Medulla oblongata (tissue), 1 donor: ENCODE measurements around the gene IL13RA2.

Experiments
- DNase-seq: peaks from one replicate; pipeline ENCODE4 v3.0.0-alpha.2; 2015; ENCODE audit errors: extremely low spot score

IL13RA2 gene, protein sequence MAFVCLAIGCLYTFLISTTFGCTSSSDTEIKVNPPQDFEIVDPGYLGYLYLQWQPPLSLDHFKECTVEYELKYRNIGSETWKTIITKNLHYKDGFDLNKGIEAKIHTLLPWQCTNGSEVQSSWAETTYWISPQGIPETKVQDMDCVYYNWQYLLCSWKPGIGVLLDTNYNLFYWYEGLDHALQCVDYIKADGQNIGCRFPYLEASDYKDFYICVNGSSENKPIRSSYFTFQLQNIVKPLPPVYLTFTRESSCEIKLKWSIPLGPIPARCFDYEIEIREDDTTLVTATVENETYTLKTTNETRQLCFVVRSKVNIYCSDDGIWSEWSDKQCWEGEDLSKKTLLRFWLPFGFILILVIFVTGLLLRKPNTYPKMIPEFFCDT

DNA sequence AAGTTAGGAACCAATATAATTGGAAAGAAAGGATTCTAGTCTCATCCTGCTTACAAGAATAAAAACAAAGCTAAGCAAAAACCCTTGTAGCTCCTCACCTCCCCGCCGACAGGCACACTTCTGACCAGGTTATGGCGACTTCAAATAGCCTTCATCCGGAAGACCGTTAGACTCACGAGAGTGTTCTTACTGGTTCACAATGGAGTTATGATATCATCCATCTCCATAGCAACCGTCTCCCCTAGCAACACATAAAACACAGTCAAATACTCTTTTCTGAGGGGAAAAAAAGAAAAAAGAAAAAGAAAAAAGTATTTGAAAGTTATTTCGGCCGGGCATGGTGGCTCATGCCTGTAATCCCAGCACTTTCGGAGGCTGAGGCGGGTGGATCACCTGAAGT is at the start of gene IL13RA2:
Gene IL13RA2 (minus strand): TSS at position 162 of the 400 bp plus-strand sequence. CDS start 347 bp downstream, outside the sequence.
- DNase-seq: no peak

DNA sequence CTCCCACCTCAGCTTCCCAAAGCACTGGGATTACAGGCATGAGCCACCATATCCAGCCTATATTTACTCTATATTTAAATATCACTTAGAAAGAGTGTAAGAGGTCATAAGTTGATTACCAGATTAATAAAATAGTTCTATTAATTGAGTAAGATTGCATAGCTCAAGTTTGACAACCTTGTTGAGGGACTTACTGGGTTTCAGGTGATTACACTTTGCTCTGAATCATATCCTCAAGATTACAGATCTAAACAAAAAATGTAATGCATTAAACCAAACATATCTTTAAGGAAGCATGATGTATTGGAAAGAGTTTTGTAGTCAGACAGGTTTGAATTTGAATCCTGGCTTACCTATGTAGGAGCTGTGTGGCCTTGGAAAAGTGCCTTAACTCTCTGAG is 47.9 kb upstream of the IL13RA2 start:
- no peak for DNase-seq

DNA sequence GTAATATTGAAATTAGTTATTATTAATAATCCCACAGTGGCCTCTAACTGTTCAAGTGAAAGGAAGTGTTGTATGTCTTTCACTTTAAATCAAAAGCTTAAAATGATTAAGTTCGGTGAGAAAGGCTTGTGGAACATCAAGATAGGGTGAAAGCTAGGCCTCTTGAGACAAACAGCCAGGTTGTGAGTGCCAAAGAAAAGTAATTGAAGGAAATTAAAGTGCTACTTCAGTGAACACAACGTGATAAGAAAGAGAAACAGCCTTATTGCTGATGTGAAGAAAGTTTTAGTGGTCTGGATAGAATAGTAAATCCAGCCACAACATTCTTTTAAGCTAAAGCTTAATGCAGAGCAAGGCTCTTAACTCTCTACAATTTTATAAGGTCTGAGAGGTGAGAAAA is 42.6 kb upstream of the IL13RA2 start:
- DNase-seq: no peak

DNA sequence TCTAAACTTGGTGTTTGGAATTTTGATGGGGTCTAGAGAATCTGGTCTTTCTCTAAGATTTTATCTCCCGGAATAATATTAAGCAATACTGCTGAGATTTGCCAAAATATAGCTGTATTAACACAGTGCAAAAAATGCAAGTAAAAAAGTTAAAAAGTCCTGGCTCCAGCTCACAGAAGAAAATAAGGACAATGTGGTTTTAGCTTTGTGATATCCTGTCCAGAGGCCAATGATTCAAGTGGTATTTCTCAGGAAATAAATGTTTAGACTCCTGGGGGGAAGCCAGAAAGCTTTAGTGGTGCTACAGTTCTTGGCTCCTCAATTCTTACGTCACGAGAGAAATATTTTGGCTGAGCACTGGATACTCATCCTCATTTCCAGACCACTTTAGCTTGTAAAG is 40.9 kb upstream of the IL13RA2 start:
- DNase-seq: peak; percentile 1

DNA sequence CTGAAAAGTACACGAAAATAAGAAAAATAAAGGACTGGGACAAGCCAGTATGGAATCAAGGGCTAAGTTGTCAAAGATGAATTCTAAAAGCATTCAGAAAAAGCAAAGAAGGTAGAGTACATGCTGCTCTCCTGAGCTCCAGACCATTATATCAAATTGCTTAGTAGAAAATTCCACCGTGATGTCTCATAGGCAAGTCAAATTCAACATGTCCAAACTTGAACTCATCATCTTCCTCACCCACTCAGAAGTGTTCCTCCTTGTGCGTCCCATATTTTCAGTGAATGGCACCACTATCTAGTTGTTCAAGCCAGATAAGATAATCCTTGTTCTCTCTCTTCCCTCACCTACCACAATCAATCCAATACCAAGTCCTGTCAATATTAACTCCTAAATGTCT is 37.5 kb upstream of the IL13RA2 start:
- DNase-seq: no peak

DNA sequence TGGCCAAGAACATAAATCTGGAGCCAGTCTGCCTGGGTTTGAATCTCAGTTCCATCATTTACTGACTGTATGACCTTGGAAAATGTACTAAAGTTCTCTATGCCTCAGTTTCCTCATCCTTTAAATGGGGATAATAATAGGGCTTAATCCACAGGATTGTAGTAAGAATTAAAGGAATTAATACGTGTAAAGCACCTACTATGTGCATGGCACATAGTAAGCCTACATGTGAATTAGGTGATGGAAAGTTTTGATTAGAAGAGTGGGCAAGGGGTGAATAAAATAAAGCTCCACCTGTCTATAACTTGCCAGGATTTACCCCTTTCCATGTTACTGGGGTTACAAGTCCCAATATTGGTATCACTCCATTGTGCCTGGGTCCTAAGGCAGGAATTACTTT is 35.8 kb upstream of the IL13RA2 start:
- DNase-seq: no peak

DNA sequence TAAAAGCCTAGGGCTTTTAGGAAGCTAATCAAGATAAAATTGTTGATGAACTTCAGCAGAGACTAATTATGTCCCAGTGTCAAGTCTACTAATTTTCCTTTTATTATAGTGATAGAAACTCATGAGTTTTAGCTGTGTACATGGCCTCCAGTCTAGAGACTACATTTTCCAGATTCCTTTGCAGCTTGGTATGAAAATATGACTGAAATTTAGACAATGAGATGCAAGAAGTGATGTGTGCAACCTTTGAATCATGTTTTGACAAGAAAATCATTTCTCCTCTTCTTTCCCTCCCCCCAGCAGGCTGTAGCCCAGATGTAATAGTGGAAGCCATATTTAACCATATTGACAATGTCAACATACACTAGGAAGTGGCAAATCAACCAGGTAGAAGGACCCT is 30.3 kb upstream of the IL13RA2 start:
- no peak for DNase-seq

DNA sequence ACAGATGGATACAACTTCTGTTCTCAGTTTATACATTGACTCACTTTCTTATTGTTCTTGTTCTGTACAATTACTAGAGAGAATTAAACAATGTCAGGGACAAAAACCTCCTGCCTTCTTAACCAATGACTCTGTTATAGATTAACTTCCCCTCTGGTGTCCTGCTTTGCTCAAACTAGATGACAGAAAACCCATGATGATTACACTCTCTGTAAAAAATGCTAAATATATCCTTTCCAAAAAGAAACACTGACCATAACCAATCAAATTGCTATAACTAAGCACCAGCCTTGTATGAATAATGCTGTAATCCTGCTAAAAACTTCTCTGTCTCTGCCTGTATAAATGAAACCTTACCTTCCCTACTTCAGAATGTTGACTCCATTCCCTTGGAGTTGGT is 29.8 kb upstream of the IL13RA2 start:
- no peak for DNase-seq

DNA sequence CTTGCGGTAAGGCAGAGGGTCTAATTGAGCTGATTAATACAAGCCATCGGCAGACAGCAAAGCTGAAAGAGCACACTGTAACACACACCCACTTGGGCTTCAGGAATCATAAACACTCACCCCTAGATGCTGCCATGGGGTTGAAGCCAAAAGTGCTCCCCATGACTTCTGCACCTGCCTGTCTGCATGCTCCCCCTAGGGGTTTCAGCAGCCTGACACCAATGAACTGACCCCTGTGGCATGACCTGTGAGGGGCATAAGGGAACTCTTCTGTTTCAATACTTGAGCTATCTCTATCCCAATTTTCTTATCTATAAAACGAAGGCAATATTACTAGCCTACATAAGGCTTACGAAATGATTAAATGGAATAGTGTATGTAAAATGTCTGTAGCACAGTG is 23.0 kb upstream of the IL13RA2 start:
- DNase-seq: no peak

DNA sequence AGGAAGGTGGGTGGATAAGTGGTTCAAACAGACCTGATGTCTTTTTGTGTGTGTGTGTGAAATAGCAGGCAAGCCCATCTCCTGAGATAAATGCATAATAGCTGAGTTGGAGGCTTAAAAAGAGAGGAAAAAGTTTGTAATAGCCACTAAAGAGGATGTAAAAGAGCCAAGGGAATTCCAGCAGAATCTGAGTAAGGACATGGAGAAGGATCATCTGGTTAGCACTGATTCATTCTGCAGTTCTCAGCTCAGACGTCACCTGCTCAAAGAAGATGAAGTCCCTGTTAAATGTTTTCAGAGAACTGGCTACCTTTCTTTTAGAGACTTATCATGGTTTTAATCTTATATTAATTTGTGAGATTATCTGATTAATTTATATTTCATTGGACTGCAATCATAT is 21.0 kb upstream of the IL13RA2 start:
- no peak for DNase-seq

DNA sequence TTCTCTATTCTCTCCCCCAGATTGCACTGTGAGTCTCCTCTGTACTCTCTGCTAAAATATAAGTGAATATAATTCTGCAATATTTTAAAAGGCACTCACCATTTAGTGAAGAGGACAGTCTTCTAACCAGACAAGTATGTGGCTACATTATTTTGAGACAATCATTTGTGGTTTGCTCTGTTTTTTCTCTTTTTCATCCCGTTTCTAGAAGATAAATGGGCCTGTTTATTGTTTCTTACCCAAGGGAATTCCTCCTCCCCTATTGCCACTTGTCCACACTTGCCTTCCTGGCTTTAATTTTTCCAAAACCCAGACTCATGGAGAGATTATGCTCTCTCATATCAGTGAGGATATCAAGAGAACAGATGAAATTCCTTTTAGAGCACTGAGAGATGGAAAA is 18.6 kb upstream of the IL13RA2 start:
- no peak for DNase-seq

DNA sequence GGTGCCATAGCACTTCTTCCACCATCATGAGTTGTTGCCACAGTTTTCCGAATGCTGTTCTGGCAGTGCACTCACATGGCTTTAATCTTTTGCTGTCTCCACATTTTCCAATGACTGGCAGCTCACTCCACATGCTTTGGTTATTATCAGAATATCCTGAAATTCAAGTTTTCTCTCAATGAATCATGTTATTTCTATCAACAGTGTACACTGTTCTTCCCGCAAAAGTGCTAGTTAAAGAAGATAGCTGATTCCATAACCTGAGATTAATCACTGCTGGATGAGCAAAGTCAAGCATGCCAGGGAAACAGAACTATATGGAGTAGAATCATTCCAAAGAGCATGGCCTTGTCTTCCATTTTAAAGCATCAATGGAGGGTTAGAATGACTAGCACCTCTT is 14.6 kb upstream of the IL13RA2 start:
- no peak for DNase-seq

DNA sequence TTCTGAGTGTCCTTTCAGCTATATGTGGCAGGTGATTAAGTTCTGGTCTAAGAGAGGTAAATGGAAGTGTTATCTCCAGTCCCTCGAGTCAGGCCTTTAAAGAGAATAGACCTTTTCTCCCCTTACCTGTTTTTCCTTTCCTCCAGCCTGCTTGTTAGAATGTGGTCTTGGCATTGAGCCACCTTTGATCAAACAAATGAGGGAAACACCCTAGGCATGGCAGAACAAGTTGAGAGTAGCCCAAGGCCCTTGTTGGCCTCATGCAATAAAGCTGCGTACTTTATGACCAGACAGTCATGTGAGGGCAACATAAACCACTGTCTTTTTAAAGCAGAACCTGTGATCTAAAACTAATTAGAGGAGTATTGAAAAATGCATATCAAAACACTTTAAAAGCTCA is 13.2 kb upstream of the IL13RA2 start:
- no peak for DNase-seq

DNA sequence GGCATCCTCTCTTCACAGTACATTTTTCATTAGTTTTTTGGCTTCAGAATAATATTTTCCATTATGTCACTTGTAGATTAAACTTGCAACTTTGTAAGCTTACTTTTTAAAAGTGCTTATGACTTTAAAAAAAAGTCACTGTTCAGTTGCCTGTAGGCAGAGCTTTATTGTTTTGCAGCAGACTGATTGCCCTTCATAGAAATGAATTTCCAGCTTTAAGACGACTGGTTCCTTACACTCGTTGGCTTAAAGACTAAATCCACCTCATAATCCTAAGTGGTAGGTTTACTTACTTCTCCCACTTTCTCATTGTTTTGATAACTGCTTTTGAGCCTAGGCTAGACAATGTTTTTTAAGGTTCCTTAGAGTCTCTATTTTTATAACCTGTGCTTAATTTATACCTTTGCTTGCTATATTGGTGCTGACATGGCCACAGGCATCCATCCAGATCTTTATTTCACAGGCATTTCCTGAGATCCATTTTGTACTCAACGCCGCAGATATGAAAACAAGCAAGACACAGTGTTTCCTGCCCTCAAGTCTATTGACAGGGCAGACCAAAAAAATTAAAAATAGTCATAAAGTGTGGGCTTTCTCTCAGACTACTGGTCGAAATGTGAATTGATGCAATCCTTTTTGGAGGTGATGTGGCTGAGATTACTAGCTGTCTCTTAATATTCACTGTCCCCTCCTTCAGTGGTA is 12.6 kb upstream of the IL13RA2 start:
- no peak for DNase-seq

DNA sequence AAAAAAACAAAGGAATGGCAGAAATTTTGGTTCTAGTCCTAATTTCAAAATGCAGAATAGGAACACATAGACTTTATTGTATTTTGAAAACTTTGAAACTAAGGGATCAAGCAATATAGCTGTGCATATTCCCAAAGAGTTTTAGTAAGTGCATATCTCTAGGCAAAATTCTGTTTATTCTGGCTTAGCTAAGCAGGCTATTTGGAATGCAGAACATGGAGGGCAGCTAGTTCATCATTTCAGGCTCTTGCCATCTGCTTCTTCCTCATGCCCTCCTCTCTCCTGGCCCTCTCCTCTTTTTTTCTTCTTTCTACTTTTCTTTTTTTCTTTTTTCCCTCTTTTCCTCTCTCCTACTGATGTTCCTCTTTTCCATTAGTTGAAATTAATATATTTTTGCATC is 12.0 kb upstream of the IL13RA2 start:
- DNase-seq: no peak

DNA sequence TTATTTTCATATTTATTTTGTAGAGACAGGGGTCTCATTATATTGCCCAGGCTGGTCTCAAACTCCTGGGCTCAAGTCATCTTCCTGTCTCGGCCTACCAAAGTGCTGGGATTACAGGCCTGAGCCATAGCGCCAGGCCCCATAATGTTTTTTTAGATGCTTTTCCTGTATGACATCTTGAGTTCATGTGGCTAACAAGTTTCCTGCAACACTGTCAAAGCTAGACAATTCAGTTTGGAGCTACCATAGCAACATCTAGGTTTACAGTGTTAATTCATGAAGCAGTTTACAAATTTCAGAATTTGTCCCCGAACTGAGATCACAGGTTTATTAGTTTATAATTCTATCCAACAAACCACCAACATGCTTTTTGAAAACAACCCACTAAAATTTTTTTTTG is 6.4 kb upstream of the IL13RA2 start:
- DNase-seq: no peak

DNA sequence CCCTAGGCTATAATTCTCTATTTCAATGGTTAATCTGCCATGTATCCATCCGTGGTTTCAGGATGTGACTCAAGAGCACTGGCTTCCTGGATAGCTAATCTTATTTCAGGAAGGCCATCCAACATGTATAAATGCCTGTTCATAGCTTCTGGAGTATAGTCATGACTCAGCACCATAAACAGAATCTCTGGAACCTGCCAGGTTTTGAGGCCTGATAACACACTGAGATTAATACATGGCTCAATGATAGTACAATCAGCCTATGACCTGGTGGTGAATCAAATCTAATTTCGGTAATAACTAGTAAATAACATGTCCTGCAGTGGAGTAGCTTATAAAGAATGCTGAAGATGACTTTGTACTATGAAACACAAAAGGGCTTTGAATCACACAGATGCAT is 5.7 kb upstream of the IL13RA2 start:
- DNase-seq: no peak

DNA sequence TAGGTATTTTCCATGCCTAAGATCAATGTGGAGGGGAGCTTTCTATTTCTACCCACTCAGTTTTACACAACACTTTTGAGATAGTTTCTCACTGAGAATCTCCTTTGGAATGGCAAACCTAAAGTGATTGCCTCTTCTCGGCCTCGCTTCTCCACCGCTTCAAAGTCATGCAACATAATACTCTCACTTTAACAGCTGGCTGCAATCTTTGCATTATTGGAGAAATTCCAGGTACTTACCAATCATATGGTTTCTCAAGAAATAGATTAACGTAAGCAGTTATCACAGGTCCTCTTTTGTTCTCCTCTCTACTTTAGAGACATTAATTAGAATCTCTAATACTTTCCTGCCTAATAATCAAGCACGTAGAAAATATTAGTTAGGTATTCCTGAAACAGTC is 3.7 kb upstream of the IL13RA2 start:
- DNase-seq: no peak

DNA sequence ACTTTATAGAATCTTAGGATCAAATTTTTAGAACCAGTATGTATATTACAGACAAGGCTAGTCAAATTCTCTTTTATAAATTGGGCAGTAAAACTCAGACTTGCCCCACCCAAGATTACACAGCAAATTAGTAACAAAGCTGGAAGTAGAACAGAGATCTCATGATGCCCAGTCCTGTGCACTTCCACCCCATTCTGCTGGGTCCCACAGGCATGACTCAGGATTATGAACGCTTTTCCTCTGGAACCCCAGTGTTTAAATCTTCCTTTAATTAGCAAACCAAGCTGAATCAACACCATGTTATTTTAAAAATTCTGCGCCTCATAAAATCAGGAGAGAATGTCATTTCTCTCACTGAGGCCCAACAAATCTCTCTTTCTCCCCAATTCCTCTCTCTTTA is 1.5 kb upstream of the IL13RA2 start:
- DNase-seq: no peak

DNA sequence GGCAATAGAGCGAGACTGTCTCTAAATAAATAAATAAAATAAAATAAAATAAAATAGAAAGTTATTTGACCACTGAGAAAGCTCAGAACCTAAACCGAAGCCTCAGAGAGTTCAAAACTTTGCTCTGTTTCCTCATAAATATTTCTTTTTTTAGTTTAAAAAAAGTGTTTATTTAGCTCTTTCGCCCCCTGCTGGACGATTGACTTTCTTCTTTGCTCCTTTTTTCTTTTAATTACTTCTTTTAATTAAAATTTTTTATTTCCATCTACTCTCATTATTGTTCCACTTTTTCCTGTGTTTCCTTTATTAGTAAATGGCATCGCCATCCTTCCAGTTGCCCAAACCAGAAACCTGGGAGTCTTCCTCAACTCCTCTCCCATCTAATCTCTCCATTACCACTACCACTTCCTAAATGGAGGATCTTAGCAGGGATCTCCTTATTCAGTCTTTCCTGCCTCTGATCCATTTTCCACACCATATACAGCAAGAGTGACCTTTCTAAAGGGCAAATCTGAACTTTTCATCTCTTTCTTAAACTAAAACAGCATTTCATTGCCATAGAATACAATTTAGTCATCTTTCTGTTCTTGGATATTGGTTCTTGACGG is 728 bp upstream of the IL13RA2 start:
- no peak for DNase-seq

DNA sequence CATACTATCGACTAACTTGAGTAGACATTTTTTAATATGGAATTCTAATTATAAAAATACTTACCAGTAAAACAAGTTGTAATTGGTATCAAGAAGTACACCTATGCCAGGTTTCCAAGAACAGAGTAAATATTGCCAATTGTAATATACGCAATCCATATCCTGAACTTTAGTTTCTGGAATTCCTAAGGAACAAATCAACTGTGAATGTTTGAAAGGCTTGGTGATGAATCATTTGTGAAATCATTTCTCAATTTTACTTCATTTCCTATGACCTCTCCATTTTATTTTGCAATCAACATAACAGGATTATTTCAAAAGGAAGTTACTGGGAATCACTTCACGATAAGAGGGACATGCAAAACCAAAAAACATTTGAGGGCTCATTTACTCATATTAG is 3.7 kb downstream of the IL13RA2 start:
- no peak for DNase-seq

DNA sequence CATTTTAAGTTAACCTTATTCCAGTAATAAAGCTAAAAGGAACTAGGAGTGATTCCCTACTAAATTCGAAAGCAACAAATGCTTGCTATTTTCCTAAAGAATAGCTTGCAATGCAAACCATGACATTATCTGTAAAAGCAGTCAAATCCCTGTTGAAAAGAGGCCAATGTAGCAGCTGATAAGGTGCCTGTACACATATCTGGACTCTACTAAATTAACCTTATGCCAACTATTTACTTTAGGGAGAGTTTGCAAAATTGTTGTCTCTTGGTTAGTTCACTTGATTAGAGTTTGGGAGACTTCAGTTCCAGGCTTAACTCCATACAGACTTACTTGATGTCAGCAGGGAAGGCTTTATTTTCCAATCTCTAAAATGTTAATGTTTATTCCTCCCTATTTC is 6.0 kb downstream of the IL13RA2 start:
- no peak for DNase-seq

DNA sequence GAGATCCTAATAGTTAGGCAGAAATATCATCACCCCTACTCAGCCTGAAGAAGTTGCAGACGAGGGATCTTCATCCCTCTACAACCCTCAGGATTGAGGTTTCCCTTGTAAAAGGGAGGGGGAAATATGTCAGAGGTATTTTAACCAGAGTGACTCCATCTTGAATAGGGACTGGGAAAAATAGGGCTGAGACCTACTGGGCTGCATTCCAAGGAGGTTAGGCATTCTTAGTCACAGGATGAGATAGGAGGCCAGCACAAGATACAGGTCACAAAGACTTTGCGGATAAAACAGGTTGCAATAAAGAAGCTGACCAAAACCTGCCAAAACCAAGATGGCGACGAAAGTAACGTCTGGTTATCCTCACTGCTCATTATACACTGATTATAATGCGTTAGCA is 17.5 kb downstream of the IL13RA2 start:
- no peak for DNase-seq
